Stimulated activated CD8-positive, alpha-beta memory T cell treated with anti-CD3 and anti-CD28 coated beads, Interleukin-7, amount 100 ng/mL, for 4 hours (primary cell): ENCODE measurements around the gene EFCAB6.

Source experiments
- DNase-seq, 2 donors: peaks; one replicate each; pipeline ENCODE4 v3.0.0-alpha.2; 2020; ENCODE audit warnings: low read depth in 2 of 2

Gene EFCAB6

GRCh38 chr22:43529934-43530333 is 282.2 kb downstream of the EFCAB6 start:
- DNase-seq = no peak

GRCh38 chr22:43529461-43529860 is 282.6 kb downstream of the EFCAB6 start:
- no peak for DNase-seq

- no peak for DNase-seq
Observed at GRCh38 chr22:43528601-43529360, 283.3 kb downstream of the EFCAB6 start.

GRCh38 chr22:43526946-43527345 is 285.2 kb downstream of the EFCAB6 start:
- DNase-seq = no peak

- DNase-seq = no peak
Observed at GRCh38 chr22:43526117-43526655, 285.9 kb downstream of the EFCAB6 start.

GRCh38 chr22:43521716-43522115 is 290.4 kb downstream of the EFCAB6 start:
- no peak for DNase-seq

- no peak for DNase-seq
Observed at GRCh38 chr22:43520632-43521039, 291.5 kb downstream of the EFCAB6 start.

GRCh38 chr22:43516996-43517635 is 295.0 kb downstream of the EFCAB6 start:
- DNase-seq = no peak

- no peak for DNase-seq
Observed at GRCh38 chr22:43516386-43516785, 295.7 kb downstream of the EFCAB6 start.

GRCh38 chr22:43515902-43516301 is 296.2 kb downstream of the EFCAB6 start:
- DNase-seq = no peak

- DNase-seq = no peak
Observed at GRCh38 chr22:43515411-43515810, 296.7 kb downstream of the EFCAB6 start.

GRCh38 chr22:43514476-43515157 is 297.5 kb downstream of the EFCAB6 start:
- no peak for DNase-seq

- no peak for DNase-seq
Observed at GRCh38 chr22:43512279-43512678, 299.8 kb downstream of the EFCAB6 start.

GRCh38 chr22:43511276-43511910 is 300.7 kb downstream of the EFCAB6 start:
- DNase-seq = no peak

- no peak for DNase-seq
Observed at GRCh38 chr22:43510281-43511070, 301.6 kb downstream of the EFCAB6 start.

GRCh38 chr22:43509337-43509736 is 302.8 kb downstream of the EFCAB6 start:
- DNase-seq = no peak

- DNase-seq = no peak
Observed at GRCh38 chr22:43508489-43508888, 303.6 kb downstream of the EFCAB6 start.

GRCh38 chr22:43507235-43507634 is 304.9 kb downstream of the EFCAB6 start:
- DNase-seq = no peak

- no peak for DNase-seq
Observed at GRCh38 chr22:43506487-43506886, 305.6 kb downstream of the EFCAB6 start.

GRCh38 chr22:43505896-43506295 is 306.2 kb downstream of the EFCAB6 start:
- no peak for DNase-seq

GRCh38 chr22:43505423-43505822 is 306.7 kb downstream of the EFCAB6 start:
- no peak for DNase-seq
